Measurements from ENCODE around the gene LDHAL6A. TPM values are rescaled to one million over a fixed set of nuclear protein-coding genes. Genes with fewer than 3 reads are reported as not detected.
A peak's percentile ranks its signal among the peaks of the same experiment; 100 is the strongest.

The LDHAL6A gene
- total RNA-seq, 1 donor from 2014 or later = not detected

GRCh38 chr11:18479063-18479462 lies 23.4 kb downstream of the LDHAL6A start:
- no peak for ATAC-seq (ENCODE audit: low read depth)
- TF ChIP-seq, protein P1, sequence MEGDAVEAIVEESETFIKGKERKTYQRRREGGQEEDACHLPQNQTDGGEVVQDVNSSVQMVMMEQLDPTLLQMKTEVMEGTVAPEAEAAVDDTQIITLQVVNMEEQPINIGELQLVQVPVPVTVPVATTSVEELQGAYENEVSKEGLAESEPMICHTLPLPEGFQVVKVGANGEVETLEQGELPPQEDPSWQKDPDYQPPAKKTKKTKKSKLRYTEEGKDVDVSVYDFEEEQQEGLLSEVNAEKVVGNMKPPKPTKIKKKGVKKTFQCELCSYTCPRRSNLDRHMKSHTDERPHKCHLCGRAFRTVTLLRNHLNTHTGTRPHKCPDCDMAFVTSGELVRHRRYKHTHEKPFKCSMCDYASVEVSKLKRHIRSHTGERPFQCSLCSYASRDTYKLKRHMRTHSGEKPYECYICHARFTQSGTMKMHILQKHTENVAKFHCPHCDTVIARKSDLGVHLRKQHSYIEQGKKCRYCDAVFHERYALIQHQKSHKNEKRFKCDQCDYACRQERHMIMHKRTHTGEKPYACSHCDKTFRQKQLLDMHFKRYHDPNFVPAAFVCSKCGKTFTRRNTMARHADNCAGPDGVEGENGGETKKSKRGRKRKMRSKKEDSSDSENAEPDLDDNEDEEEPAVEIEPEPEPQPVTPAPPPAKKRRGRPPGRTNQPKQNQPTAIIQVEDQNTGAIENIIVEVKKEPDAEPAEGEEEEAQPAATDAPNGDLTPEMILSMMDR (IDR thresholded peaks at IDR 0.05) = no peak
- intact Hi-C loops (cut with micrococcal nuclease) = no loop called here
- H3K36me3 Mint-ChIP-seq (ENCODE audit: low read depth) = peaks cover 91% of the 10 kb centered on the region
- no peak for DNase-seq
- POLR2A ChIA-PET = no interaction called here
- no peaks in the 10 kb centered on the region for H3K27me3 Mint-ChIP-seq
- no peaks in the 10 kb centered on the region for H3K9me3 Mint-ChIP-seq
- H3K4me1 Mint-ChIP-seq = no peaks in the 10 kb centered on the region
- H3K4me3 Mint-ChIP-seq = no peak overlapping the region
- CTCF ChIA-PET = no interaction called here
- H3K27ac Mint-ChIP-seq = no peak overlapping the region

GRCh38 chr11:18485913-18486528 lies 30.4 kb downstream of the LDHAL6A start:
- H3K36me3 Mint-ChIP-seq (ENCODE audit: low read depth) = peaks cover 87% of the 10 kb centered on the region
- POLR2A ChIA-PET = interaction anchor here (0.6 to 1.0 kb wide), 3 partner anchors 41 to 126 kb away, joined by 3 to 9 read pairs (median 3); partner anchors contain the start of gene TSG101
- peak overlapping the region; percentile 30 for H3K4me3 Mint-ChIP-seq
- ATAC-seq (ENCODE audit: low read depth) = peak; percentile 98
- intact Hi-C loops (cut with micrococcal nuclease) = loop anchor here (5.0 kb wide), 2 partner anchors 41 to 244 kb away; partner anchors contain the start of gene TSG101
- TF ChIP-seq, protein P1 (IDR thresholded peaks at IDR 0.05) = no peak
- H3K27me3 Mint-ChIP-seq = no peaks in the 10 kb centered on the region
- CTCF ChIA-PET = interaction anchor here (0.7 kb wide), 1 partner anchor 22 kb away, joined by 3 read pairs; no protein-coding TSS in a partner anchor
- H3K4me1 Mint-ChIP-seq = peaks cover 8% of the 10 kb centered on the region
- no peaks in the 10 kb centered on the region for H3K9me3 Mint-ChIP-seq
- peak overlapping the region; percentile 90 for H3K27ac Mint-ChIP-seq
- DNase-seq = peak; percentile 20

DNA sequence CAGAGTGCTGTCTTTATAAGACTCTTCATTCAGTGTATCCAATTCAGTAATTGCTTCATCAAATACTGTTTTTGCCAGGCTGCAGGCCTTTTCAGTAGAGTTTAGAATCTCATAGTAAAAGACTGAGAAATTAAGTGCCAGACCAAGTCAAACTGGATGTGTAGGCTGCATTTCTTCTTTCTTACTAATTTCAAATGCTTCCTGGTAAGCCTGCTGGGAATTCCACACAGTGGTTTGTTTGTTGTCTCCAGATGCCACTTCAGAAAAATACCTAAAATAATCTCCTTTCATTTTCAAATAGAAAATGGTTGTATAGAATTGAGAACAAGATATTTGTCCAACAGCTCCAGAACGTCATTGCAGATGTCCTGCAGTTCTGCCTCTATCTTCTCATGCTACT lies 34.7 kb downstream of the LDHAL6A start:
- Mint-ChIP-seq H3K27ac (no peak overlapping the region), H3K9me3 (no peaks in the 10 kb centered on the region), H3K36me3 (ENCODE audit: low read depth) (peaks cover 77% of the 10 kb centered on the region), H3K4me1 (peaks cover 15% of the 10 kb centered on the region), H3K4me3 (no peak overlapping the region), H3K27me3 (no peaks in the 10 kb centered on the region)
- no peak for ATAC-seq (ENCODE audit: low read depth)
- TF ChIP-seq, protein P1 (IDR thresholded peaks at IDR 0.05) = no peak
- intact Hi-C loops (cut with micrococcal nuclease) = loop anchor here (10.0 kb wide), 1 partner anchor 166 kb away; the partner anchor contains the start of genes GTF2H1 and HPS5
- CTCF ChIA-PET = no interaction called here
- POLR2A ChIA-PET = interaction anchor here (1.1 kb wide), 1 partner anchor 96 kb away, joined by 3 read pairs; the partner anchor contains the start of gene LDHA
- no peak for DNase-seq

DNA sequence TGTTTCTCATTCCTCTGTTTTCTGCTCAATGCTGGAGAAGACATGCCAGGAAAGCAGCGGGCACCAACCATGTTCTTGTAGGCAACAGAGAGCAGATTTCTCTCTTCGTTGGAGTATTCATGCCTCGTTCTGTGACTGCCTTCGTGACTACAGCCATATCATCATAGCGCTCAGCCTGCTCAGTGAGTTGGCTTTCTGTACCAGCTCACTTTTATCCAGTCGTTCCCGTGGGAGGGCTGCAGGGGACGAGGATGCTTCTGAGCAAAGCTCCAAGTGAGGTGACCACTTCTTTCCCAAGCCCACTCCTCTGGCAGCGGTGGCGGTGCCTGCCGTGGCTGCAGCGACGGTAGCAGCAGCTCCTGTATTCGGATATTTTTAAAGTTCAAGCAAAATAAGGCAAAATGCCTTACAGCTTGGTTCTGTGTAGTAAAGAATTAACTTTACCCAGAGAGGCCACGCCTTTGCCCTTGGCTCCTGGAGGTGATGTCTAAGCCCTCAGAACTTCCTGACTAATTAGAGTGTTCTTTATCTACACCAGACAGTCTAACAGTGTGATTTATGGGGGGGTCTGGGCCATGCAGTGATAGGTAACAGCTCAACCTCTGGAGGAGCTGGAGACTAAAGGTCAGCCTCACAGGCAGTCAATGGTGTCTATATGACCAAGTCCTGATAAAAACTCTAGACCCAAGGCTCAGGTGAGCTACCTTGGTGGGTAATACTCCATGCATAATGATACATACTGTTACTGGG lies 35.3 kb downstream of the LDHAL6A start:
- DNase-seq = no peak
- CTCF ChIA-PET = interaction anchor here (1.2 kb wide), 1 partner anchor 247 kb away, joined by 6 read pairs; no protein-coding TSS in a partner anchor
- Mint-ChIP-seq H3K36me3 (ENCODE audit: low read depth) (peaks cover 78% of the 10 kb centered on the region), H3K9me3 (no peaks in the 10 kb centered on the region), H3K4me1 (peaks cover 17% of the 10 kb centered on the region), H3K4me3 (no peak overlapping the region), H3K27me3 (no peaks in the 10 kb centered on the region), H3K27ac (no peak overlapping the region)
- TF ChIP-seq, protein P1 (IDR thresholded peaks at IDR 0.05) = no peak
- no peak for ATAC-seq (ENCODE audit: low read depth)
- POLR2A ChIA-PET = interaction anchor here (1.1 kb wide), 1 partner anchor 97 kb away, joined by 3 read pairs; the partner anchor contains the start of gene LDHA
- intact Hi-C loops (cut with micrococcal nuclease) = loop anchor here (10.0 kb wide), 1 partner anchor 166 kb away; the partner anchor contains the start of genes GTF2H1 and HPS5

- intact Hi-C loops (cut with micrococcal nuclease) = loop anchor here (10.0 kb wide), 1 partner anchor 167 kb away; the partner anchor contains the start of genes GTF2H1 and HPS5
- Mint-ChIP-seq H3K36me3 (ENCODE audit: low read depth) (peaks cover 78% of the 10 kb centered on the region), H3K27ac (no peak overlapping the region), H3K9me3 (no peaks in the 10 kb centered on the region), H3K4me3 (no peak overlapping the region), H3K4me1 (peaks cover 14% of the 10 kb centered on the region), H3K27me3 (no peaks in the 10 kb centered on the region)
- ChIA-PET CTCF (interaction anchor here (1.2 kb wide), 1 partner anchor 248 kb away, joined by 6 read pairs; no protein-coding TSS in a partner anchor), POLR2A (no interaction called here)
- TF ChIP-seq, protein P1 (IDR thresholded peaks at IDR 0.05) = no peak
- ATAC-seq (ENCODE audit: low read depth) (no peak), DNase-seq (no peak)
Measured at GRCh38 chr11:18491924-18492323, 36.3 kb downstream of the LDHAL6A start.
